OCI-LY3 (cell line): ENCODE data around the gene ERCC2.

Experiments
- H2AFZ ChIP-seq: fragments of 200-600, 300-600 bp; shearing (Covaris generic); 2 replicates; pipeline ENCODE4 v1.6.0; 2014; ENCODE audit warnings: antibody characterized with exemption, low read depth, low read length
- H3K27ac ChIP-seq: fragments of 200-600, 300-600 bp; sonication (generic); 2 replicates; pipeline ENCODE4 v1.5.1; 2014; ENCODE audit warnings: mild to moderate bottlenecking, low read length, moderate library complexity, mixed read lengths
- H3K27me3 ChIP-seq: fragments of 200-600, 300-600 bp; sonication (generic); 2 replicates; pipeline ENCODE4 v1.6.1; 2014; ENCODE audit warnings: low read depth, low read length, mixed read lengths
- H3K36me3 ChIP-seq: fragments of 200-600, 300-600 bp; sonication (generic); replicated peaks from 2 replicates; pipeline ENCODE3; 2014; ENCODE audit warnings: low read depth, low read length, mixed read lengths
- H3K4me1 ChIP-seq: fragments of 300-600, 200-600 bp; sonication (generic); 2 replicates; pipeline ENCODE4 v1.6.1; 2014; ENCODE audit warnings: low read length, mixed read lengths
- H3K4me2 ChIP-seq: fragments of 200-600, 300-600 bp; sonication (generic); 2 replicates; pipeline ENCODE4 v1.6.1; 2014; ENCODE audit warnings: low read length, mixed read lengths
- H3K4me3 ChIP-seq: fragments of 300-600, 200-600 bp; sonication (generic); 2 replicates; pipeline ENCODE4 v1.5.1; 2014; ENCODE audit warnings: antibody characterized with exemption, mild to moderate bottlenecking, low read length, moderate library complexity
- H3K79me2 ChIP-seq: fragments of 300-600, 200-600 bp; shearing (Covaris generic); 2 replicates; pipeline ENCODE4 v1.6.1; 2014; ENCODE audit warnings: mild to moderate bottlenecking, low read length, mixed read lengths
- H3K9ac ChIP-seq: fragments of 300-600, 200-600 bp; shearing (Covaris generic); 2 replicates; pipeline ENCODE4 v1.6.0; 2014; ENCODE audit warnings: mild to moderate bottlenecking, low read length, moderate library complexity
- H3K9me3 ChIP-seq: fragments of 200-600, 300-600 bp; shearing (Covaris generic); 2 replicates; pipeline ENCODE4 v1.6.1; 2014; ENCODE audit warnings: low read length, mixed read lengths; ENCODE audit not compliant: insufficient read depth
- H4K20me1 ChIP-seq: fragments of 200-600, 300-600 bp; sonication (generic); 2 replicates; pipeline ENCODE4 v1.6.1; 2016; ENCODE audit warnings: low read length, mixed read lengths; ENCODE audit not compliant: insufficient read depth
- EZH2phosphoT487 ChIP-seq: fragments of 200-600 bp; shearing (Covaris generic); IDR thresholded peaks from 2 replicates; pipeline ENCODE4 v1.6.1; 2018; ENCODE audit warnings: antibody characterized with exemption, mixed run types, low read depth
- TF ChIP-seq, protein P1 (sequence below): fragments of 200-600, 300-600 bp; sonication (generic); IDR thresholded peaks from 2 replicates; pipeline ENCODE4 v1.5.1; 2014; ENCODE audit warnings: antibody characterized with exemption, low read length, low read depth

ERCC2 gene

GRCh38 chr19:45406226-45407090 is 36.1 kb upstream of the ERCC2 start, which contains the start of gene POLR1G:
TSS of gene POLR1G (plus strand) at chr19:45406644. CDS start at chr19:45406697, 53 bp downstream.
- Histone ChIP-seq H3K4me3 (peak within 1 kb of the TSS; percentile 80), H3K9ac (peak within 1 kb of the TSS; percentile 88), H3K79me2 (peaks cover 28% of the 10 kb centered on the region), H3K4me2 (peak within 1 kb of the TSS; percentile 92), H3K9me3 (no peaks in the 10 kb centered on the region), H4K20me1 (no peaks in the 10 kb centered on the region), H3K36me3 (peaks cover 9% of the 10 kb centered on the region), H3K4me1 (peaks cover 33% of the 10 kb centered on the region), H3K27me3 (peaks cover 22% of the 10 kb centered on the region), H2AFZ (peak within 1 kb of the TSS; percentile 88), H3K27ac (peak within 1 kb of the TSS; percentile 74)
- TF ChIP-seq, protein P1, sequence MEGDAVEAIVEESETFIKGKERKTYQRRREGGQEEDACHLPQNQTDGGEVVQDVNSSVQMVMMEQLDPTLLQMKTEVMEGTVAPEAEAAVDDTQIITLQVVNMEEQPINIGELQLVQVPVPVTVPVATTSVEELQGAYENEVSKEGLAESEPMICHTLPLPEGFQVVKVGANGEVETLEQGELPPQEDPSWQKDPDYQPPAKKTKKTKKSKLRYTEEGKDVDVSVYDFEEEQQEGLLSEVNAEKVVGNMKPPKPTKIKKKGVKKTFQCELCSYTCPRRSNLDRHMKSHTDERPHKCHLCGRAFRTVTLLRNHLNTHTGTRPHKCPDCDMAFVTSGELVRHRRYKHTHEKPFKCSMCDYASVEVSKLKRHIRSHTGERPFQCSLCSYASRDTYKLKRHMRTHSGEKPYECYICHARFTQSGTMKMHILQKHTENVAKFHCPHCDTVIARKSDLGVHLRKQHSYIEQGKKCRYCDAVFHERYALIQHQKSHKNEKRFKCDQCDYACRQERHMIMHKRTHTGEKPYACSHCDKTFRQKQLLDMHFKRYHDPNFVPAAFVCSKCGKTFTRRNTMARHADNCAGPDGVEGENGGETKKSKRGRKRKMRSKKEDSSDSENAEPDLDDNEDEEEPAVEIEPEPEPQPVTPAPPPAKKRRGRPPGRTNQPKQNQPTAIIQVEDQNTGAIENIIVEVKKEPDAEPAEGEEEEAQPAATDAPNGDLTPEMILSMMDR, result no peak
- no peak for TF ChIP-seq EZH2phosphoT487

GRCh38 chr19:45405435-45406225 is 35.3 kb upstream of the ERCC2 start:
- H3K36me3 ChIP-seq, result peaks cover 6% of the 10 kb centered on the region
- H3K79me2 ChIP-seq, result peaks cover 28% of the 10 kb centered on the region
- H3K27ac ChIP-seq, result peak overlapping the region; percentile 74
- peak overlapping the region; percentile 88 for H3K9ac ChIP-seq
- peak overlapping the region; percentile 92 for H3K4me2 ChIP-seq
- H4K20me1 ChIP-seq, result no peaks in the 10 kb centered on the region
- peaks cover 22% of the 10 kb centered on the region for H3K27me3 ChIP-seq
- peaks cover 33% of the 10 kb centered on the region for H3K4me1 ChIP-seq
- H3K4me3 ChIP-seq, result peak overlapping the region; percentile 80
- H3K9me3 ChIP-seq, result no peaks in the 10 kb centered on the region
- TF ChIP-seq, protein P1, result no peak
- no peak for TF ChIP-seq EZH2phosphoT487
- H2AFZ ChIP-seq, result peak overlapping the region; percentile 88

DNA sequence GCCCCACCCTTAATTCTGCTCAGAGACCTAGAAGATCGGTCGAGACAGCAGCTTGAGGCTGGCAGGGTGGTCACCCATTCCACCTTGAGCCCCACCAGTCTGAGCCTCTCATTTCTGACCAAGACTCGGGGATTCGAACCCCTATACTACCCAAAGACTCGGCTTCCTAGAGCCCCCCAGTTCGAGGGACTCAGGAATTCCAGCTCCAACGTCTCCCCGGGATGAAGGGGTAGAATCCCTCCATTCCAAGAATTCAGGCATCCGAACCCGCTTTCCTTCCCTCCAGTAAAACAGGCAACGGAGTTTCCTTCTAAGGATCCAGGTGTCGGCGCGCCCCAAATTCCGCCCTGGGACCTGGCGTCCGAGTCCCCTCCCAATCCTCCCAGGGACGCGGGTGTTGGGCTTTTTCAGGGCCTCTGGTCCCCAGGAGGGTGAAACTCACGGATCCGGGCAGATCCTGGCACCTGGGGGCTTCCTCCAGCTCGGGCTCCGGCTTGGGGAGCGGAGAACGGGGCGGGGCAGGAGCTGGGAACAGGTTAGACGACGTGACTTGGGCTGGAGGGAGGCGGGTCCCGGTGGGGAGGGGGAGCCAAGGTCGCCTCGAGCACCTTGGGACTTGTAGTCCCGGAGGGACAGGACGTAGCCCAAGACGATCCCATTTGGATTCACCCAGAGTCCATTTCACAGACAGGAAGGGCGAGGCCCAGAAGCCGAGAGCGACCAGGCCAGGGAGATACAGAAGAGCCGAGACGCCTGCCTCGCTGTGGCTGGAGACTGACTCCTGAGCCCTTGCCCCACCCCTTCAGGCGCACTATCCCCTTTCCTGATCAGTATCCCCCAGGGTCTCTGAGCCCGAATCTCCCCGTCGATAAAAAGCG is 34.4 kb upstream of the ERCC2 start, which contains the start of gene PPP1R13L:
PPP1R13L (minus strand) TSS at position 513 of the 878 bp plus-strand sequence. CDS start 6,751 bp downstream, outside the sequence.
- H3K9ac ChIP-seq, result peak within 1 kb of the TSS; percentile 88
- peak within 1 kb of the TSS; percentile 88 for H2AFZ ChIP-seq
- peaks cover 22% of the 10 kb centered on the region for H3K27me3 ChIP-seq
- peak within 1 kb of the TSS; percentile 74 for H3K27ac ChIP-seq
- H3K4me2 ChIP-seq, result peak within 1 kb of the TSS; percentile 92
- H3K4me1 ChIP-seq, result peaks cover 33% of the 10 kb centered on the region
- peak within 1 kb of the TSS; percentile 80 for H3K4me3 ChIP-seq
- H4K20me1 ChIP-seq, result no peaks in the 10 kb centered on the region
- TF ChIP-seq, protein P1, result no peak
- TF ChIP-seq EZH2phosphoT487, result no peak
- peaks cover 28% of the 10 kb centered on the region for H3K79me2 ChIP-seq
- H3K9me3 ChIP-seq, result no peaks in the 10 kb centered on the region
- peaks cover 6% of the 10 kb centered on the region for H3K36me3 ChIP-seq
